WTC11 (cell line): ENCODE data around the gene SKAP1. TPM values are rescaled to one million over a fixed set of nuclear protein-coding genes. Genes with fewer than 3 reads are reported as not detected.

ENCODE experiments used
- ATAC-seq: fragments of 200-7000 bp; cut with Tn5 transposase; 2 replicates; pipeline ENCODE4 v1.10.0; 2021; ENCODE audit warnings: mild to moderate bottlenecking, moderate library complexity
- CTCF ChIA-PET: fragments of 300-600 bp; sonication (Branson Sonifier 250); formaldehyde crosslinking; loops from one replicate; lab custom pipeline; 2021; ENCODE audit warnings: antibody characterized with exemption; lab: Charles Lee
- POLR2A ChIA-PET: fragments of 350-600 bp; sonication (Branson Sonifier 250); formaldehyde crosslinking; loops from one replicate; lab custom pipeline; 2021; ENCODE audit warnings: antibody characterized with exemption; lab: Charles Lee
- DNase-seq: peaks from one replicate; pipeline ENCODE4 v3.0.0; 2021; ENCODE audit warnings: low spot score
- H3K27ac Mint-ChIP-seq: 2 replicates; pipeline ENCODE4 v1.8.0; 2021; ENCODE audit warnings: mixed read lengths
- H3K27me3 Mint-ChIP-seq: 2 replicates; pipeline ENCODE4 v1.8.0; 2021; ENCODE audit warnings: low read depth, mild to moderate bottlenecking, moderate library complexity, mixed read lengths
- H3K36me3 Mint-ChIP-seq: 2 replicates; pipeline ENCODE4 v1.8.0; 2021; ENCODE audit warnings: mixed read lengths
- H3K4me1 Mint-ChIP-seq: 2 replicates; pipeline ENCODE4 v1.8.0; 2022; ENCODE audit warnings: mixed read lengths
- H3K4me3 Mint-ChIP-seq: 2 replicates; pipeline ENCODE4 v1.8.0; 2021; ENCODE audit warnings: mild to moderate bottlenecking, moderate library complexity, mixed read lengths
- H3K9me3 Mint-ChIP-seq: 2 replicates; pipeline ENCODE4 v1.8.0; 2021; ENCODE audit warnings: mixed read lengths
- ATF1 ChIP-seq: sonication (generic); formaldehyde crosslinking; IDR thresholded peaks from 2 replicates; pipeline ENCODE4 v1.8.1; 2023; ENCODE audit warnings: mild to moderate bottlenecking, moderate library complexity, missing genetic modification reagents
- CREB1 ChIP-seq: sonication (generic); formaldehyde crosslinking; IDR thresholded peaks from 2 replicates; pipeline ENCODE4 v1.8.0; 2023; ENCODE audit warnings: mild to moderate bottlenecking, missing genetic modification reagents
- FOXP1 ChIP-seq: sonication (generic); formaldehyde crosslinking; IDR thresholded peaks from 2 replicates; pipeline ENCODE4 v1.8.0; 2022; ENCODE audit warnings: missing genetic modification reagents, mild to moderate bottlenecking, moderate library complexity, borderline replicate concordance
- MYBL2 ChIP-seq: sonication (generic); formaldehyde crosslinking; IDR thresholded peaks from 2 replicates; pipeline ENCODE4 v1.8.1; 2023; ENCODE audit warnings: mild to moderate bottlenecking, moderate library complexity, missing genetic modification reagents
- NFYB ChIP-seq: sonication (generic); formaldehyde crosslinking; conservative IDR thresholded peaks from 2 replicates; pipeline ENCODE4 v1.8.0; 2022; ENCODE audit warnings: low read depth, missing genetic modification reagents
- RELA ChIP-seq: sonication (generic); formaldehyde crosslinking; IDR thresholded peaks from 2 replicates; pipeline ENCODE4 v1.8.1; 2022; ENCODE audit warnings: missing genetic modification reagents, mild to moderate bottlenecking, borderline replicate concordance
- ZNF219 ChIP-seq: sonication (generic); formaldehyde crosslinking; IDR thresholded peaks from 2 replicates; pipeline ENCODE4 v1.8.0; 2023; ENCODE audit warnings: missing genetic modification reagents, mild to moderate bottlenecking, borderline replicate concordance
- ZNF232 ChIP-seq: sonication (generic); formaldehyde crosslinking; IDR thresholded peaks from 2 replicates; pipeline ENCODE4 v1.8.0; 2022; ENCODE audit warnings: mild to moderate bottlenecking, missing genetic modification reagents
- total RNA-seq: library from RNA; stranded (reverse); gene quantifications from 3 replicates; pipeline ENCODE4 v1.2.3, GENCODE V29; 2021
- TF ChIP-seq, protein P1 (sequence below): sonication (generic); formaldehyde crosslinking; IDR thresholded peaks from 2 replicates; pipeline ENCODE4 v1.8.1; 2022; ENCODE audit warnings: low read depth, missing genetic modification reagents, borderline replicate concordance
- TF ChIP-seq, protein P2 (sequence below): sonication (generic); formaldehyde crosslinking; IDR thresholded peaks from 2 replicates; pipeline ENCODE4 v1.8.0; 2022; ENCODE audit warnings: mild to moderate bottlenecking, missing genetic modification reagents
- TF ChIP-seq, protein P3 (sequence below): sonication (generic); formaldehyde crosslinking; IDR thresholded peaks from 2 replicates; pipeline ENCODE4 v1.8.1; 2022; ENCODE audit warnings: mild to moderate bottlenecking, moderate library complexity, missing genetic modification reagents
- TF ChIP-seq, protein P4 (sequence below): sonication (generic); formaldehyde crosslinking; IDR thresholded peaks from 2 replicates; pipeline ENCODE4 v1.8.1; 2023; ENCODE audit warnings: mild to moderate bottlenecking, moderate library complexity, missing genetic modification reagents
- TF ChIP-seq, protein P5 (sequence below): fragments of 200-600 bp; IDR thresholded peaks from 2 replicates; pipeline ENCODE4 v1.8.0; 2022; ENCODE audit warnings: antibody characterized with exemption
- TF ChIP-seq, protein P6 (sequence below): sonication (generic); formaldehyde crosslinking; IDR thresholded peaks from 2 replicates; pipeline ENCODE4 v1.8.0; 2023; ENCODE audit warnings: missing genetic modification reagents, mild to moderate bottlenecking, borderline replicate concordance
- TF ChIP-seq, protein P7 (sequence below): fragments of 250-450 bp; sonication (Bioruptor Pico); conservative IDR thresholded peaks from 2 replicates; pipeline ENCODE4 v1.9.0; 2021; ENCODE audit warnings: mild to moderate bottlenecking

Gene SKAP1
- total RNA-seq, 1 experiment from 2014 or later, result not detected

DNA sequence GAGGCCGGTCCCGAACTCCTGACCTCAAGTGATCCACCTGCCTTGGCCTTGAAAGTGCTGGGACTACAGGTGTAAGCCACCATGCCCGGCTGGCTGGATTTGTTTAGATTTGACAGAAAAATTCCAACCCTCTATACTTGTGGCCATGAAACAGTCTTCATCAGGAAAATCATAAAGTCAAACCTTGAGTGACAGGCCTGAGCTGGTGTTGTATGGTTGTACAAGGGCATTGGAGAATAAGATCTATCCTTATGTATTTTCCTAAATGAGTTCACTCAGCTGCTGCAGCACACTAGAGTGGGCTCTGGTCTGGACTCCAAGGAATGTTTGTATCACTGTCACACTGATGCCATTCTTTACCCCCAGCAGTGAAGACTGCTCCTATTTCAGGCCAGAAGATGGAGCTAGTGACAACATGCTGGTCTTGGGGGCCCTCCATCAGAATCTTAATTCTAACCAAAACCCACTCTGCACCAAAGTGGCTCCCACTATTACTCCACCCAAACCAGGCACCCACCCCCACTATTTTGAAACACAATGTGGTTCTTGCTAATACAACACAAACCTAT lies 295.0 kb downstream of the SKAP1 start:
- peak; percentile 71 for ATAC-seq
- Mint-ChIP-seq H3K4me1 (peaks cover 6% of the 10 kb centered on the region), H3K27ac (no peak overlapping the region), H3K36me3 (no peaks in the 10 kb centered on the region), H3K27me3 (no peaks in the 10 kb centered on the region; the same call in 1 of the 2 replicates), H3K9me3 (no peaks in the 10 kb centered on the region), H3K4me3 (no peak overlapping the region)
- CTCF ChIA-PET, result interaction anchor here (0.5 to 3.8 kb wide), 27 partner anchors 8 to 387 kb away, joined by 3 to 23 read pairs (median 4); partner anchors contain the start of genes CBX1 and SNX11
- TF ChIP-seq, protein P1, sequence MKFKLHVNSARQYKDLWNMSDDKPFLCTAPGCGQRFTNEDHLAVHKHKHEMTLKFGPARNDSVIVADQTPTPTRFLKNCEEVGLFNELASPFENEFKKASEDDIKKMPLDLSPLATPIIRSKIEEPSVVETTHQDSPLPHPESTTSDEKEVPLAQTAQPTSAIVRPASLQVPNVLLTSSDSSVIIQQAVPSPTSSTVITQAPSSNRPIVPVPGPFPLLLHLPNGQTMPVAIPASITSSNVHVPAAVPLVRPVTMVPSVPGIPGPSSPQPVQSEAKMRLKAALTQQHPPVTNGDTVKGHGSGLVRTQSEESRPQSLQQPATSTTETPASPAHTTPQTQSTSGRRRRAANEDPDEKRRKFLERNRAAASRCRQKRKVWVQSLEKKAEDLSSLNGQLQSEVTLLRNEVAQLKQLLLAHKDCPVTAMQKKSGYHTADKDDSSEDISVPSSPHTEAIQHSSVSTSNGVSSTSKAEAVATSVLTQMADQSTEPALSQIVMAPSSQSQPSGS (CRISPR knock-in tag), result no peak
- no peak for TF ChIP-seq CREB1
- TF ChIP-seq, protein P2, sequence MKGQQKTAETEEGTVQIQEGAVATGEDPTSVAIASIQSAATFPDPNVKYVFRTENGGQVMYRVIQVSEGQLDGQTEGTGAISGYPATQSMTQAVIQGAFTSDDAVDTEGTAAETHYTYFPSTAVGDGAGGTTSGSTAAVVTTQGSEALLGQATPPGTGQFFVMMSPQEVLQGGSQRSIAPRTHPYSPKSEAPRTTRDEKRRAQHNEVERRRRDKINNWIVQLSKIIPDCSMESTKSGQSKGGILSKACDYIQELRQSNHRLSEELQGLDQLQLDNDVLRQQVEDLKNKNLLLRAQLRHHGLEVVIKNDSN (CRISPR knock-in tag), result no peak
- TF ChIP-seq, protein P3, sequence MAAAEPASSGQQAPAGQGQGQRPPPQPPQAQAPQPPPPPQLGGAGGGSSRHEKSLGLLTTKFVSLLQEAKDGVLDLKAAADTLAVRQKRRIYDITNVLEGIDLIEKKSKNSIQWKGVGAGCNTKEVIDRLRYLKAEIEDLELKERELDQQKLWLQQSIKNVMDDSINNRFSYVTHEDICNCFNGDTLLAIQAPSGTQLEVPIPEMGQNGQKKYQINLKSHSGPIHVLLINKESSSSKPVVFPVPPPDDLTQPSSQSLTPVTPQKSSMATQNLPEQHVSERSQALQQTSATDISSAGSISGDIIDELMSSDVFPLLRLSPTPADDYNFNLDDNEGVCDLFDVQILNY (CRISPR knock-in tag), result no peak
- TF ChIP-seq RELA (CRISPR knock-in tag), result no peak
- POLR2A ChIA-PET, result no interaction called here
- peak; percentile 20 for DNase-seq

DNA sequence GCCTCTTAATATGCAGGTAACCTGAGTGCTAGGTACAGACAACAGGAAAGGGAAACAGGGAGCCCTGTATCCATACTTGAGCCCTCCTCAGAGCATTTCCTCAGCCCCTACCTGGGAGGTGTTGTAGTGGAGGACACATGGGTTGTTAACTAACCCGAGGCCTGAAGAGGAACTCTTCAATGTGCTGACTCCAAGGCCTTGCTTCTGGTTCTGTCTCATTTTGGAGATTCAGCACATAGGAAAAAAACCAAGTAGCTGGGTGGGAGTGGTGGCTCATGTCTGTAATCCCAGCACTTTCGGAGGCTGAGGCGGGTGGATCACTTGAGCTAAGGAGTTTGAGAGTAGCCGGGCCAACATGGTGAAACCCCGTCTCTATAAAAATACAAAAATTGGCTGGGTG lies 297.6 kb downstream of the SKAP1 start:
- H3K9me3 Mint-ChIP-seq, result no peaks in the 10 kb centered on the region
- no peak overlapping the region for H3K27ac Mint-ChIP-seq
- DNase-seq (no peak), ATAC-seq (no peak)
- ChIA-PET POLR2A (interaction anchor here (2.2 kb wide), 1 partner anchor 78 kb away, joined by 6 read pairs; no protein-coding TSS in a partner anchor), CTCF (interaction anchor here (0.9 to 6.2 kb wide), 5 partner anchors 50 to 106 kb away, joined by 3 to 67 read pairs (median 7); no protein-coding TSS in a partner anchor)
- no peaks in the 10 kb centered on the region for H3K36me3 Mint-ChIP-seq
- H3K27me3 Mint-ChIP-seq, result no peaks in the 10 kb centered on the region; the same call in 1 of the 2 replicates
- peaks cover 9% of the 10 kb centered on the region for H3K4me1 Mint-ChIP-seq
- TF ChIP-seq, protein P4, sequence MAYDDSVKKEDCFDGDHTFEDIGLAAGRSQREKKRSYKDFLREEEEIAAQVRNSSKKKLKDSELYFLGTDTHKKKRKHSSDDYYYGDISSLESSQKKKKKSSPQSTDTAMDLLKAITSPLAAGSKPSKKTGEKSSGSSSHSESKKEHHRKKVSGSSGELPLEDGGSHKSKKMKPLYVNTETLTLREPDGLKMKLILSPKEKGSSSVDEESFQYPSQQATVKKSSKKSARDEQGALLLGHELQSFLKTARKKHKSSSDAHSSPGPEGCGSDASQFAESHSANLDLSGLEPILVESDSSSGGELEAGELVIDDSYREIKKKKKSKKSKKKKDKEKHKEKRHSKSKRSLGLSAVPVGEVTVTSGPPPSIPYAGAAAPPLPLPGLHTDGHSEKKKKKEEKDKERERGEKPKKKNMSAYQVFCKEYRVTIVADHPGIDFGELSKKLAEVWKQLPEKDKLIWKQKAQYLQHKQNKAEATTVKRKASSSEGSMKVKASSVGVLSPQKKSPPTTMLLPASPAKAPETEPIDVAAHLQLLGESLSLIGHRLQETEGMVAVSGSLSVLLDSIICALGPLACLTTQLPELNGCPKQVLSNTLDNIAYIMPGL, result no peak
- TF ChIP-seq ZNF232 (CRISPR knock-in tag), result no peak
- no peak for TF ChIP-seq ZNF219
- TF ChIP-seq ATF1 (CRISPR knock-in tag), result no peak
- TF ChIP-seq, protein P5, sequence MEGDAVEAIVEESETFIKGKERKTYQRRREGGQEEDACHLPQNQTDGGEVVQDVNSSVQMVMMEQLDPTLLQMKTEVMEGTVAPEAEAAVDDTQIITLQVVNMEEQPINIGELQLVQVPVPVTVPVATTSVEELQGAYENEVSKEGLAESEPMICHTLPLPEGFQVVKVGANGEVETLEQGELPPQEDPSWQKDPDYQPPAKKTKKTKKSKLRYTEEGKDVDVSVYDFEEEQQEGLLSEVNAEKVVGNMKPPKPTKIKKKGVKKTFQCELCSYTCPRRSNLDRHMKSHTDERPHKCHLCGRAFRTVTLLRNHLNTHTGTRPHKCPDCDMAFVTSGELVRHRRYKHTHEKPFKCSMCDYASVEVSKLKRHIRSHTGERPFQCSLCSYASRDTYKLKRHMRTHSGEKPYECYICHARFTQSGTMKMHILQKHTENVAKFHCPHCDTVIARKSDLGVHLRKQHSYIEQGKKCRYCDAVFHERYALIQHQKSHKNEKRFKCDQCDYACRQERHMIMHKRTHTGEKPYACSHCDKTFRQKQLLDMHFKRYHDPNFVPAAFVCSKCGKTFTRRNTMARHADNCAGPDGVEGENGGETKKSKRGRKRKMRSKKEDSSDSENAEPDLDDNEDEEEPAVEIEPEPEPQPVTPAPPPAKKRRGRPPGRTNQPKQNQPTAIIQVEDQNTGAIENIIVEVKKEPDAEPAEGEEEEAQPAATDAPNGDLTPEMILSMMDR, result no peak
- TF ChIP-seq, protein P6, sequence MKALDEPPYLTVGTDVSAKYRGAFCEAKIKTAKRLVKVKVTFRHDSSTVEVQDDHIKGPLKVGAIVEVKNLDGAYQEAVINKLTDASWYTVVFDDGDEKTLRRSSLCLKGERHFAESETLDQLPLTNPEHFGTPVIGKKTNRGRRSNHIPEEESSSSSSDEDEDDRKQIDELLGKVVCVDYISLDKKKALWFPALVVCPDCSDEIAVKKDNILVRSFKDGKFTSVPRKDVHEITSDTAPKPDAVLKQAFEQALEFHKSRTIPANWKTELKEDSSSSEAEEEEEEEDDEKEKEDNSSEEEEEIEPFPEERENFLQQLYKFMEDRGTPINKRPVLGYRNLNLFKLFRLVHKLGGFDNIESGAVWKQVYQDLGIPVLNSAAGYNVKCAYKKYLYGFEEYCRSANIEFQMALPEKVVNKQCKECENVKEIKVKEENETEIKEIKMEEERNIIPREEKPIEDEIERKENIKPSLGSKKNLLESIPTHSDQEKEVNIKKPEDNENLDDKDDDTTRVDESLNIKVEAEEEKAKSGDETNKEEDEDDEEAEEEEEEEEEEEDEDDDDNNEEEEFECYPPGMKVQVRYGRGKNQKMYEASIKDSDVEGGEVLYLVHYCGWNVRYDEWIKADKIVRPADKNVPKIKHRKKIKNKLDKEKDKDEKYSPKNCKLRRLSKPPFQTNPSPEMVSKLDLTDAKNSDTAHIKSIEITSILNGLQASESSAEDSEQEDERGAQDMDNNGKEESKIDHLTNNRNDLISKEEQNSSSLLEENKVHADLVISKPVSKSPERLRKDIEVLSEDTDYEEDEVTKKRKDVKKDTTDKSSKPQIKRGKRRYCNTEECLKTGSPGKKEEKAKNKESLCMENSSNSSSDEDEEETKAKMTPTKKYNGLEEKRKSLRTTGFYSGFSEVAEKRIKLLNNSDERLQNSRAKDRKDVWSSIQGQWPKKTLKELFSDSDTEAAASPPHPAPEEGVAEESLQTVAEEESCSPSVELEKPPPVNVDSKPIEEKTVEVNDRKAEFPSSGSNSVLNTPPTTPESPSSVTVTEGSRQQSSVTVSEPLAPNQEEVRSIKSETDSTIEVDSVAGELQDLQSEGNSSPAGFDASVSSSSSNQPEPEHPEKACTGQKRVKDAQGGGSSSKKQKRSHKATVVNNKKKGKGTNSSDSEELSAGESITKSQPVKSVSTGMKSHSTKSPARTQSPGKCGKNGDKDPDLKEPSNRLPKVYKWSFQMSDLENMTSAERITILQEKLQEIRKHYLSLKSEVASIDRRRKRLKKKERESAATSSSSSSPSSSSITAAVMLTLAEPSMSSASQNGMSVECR, result no peak
- TF ChIP-seq RELA (CRISPR knock-in tag), result no peak
- TF ChIP-seq NFYB (CRISPR knock-in tag), result no peak
- TF ChIP-seq CREB1, result no peak
- TF ChIP-seq FOXP1, result no peak
- no peak for TF ChIP-seq MYBL2 (CRISPR knock-in tag)
- TF ChIP-seq, protein P7, sequence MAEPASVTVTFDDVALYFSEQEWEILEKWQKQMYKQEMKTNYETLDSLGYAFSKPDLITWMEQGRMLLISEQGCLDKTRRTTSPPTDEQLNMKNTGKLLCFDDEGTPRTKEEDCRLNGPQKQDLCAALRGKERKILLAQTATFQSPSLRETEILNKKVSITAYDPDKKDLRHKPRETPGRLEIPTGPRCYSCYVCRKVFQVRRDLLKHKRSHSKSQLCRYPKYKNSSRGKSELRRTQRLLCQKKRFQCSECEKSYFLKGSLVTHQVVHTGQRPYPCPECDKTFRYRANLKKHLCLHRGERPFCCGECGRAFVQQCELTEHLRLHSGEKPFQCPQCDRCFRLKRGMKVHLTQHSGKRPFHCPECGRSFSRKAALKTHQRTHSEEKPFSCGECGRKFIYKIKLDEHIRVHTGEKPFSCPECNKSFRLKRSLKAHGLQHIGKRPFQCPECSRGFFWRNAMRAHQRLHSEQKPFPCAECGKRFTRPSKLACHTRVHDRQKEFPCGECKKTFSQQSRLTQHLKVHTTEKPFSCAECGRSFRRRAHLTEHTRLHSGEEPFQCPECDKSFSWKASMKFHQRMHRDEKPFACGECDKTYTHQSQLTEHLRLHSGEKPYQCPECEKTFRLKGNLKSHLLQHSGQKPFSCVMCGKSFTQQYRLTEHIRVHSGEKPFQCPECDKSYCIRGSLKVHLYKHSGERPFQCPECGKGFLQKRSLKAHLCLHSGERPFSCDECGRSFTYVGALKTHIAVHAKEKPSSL (CRISPR knock-in tag), result no peak
- H3K4me3 Mint-ChIP-seq, result no peak overlapping the region
